MCF 10A (cell line): ENCODE data around the gene GPR137. TPM values are rescaled to one million over a fixed set of nuclear protein-coding genes. Genes with fewer than 3 reads are reported as not detected.

Source experiments
- Bru-seq: library from RNA; stranded (reverse); fragments of 400-500 nt; gene quantifications from one replicate; lab custom pipeline; 2021; lab: Mats Ljungman, UMichigan
- BruChase-seq, 2 experiments: library from RNA; stranded (reverse); fragments of 400-500 nt; gene quantifications; one replicate each; lab custom pipeline; 2021; lab: Mats Ljungman, UMichigan
- BruUV-seq: library from RNA; stranded (reverse); fragments of 400-500 nt; replicated peaks from 2 replicates; lab custom pipeline; 2021; lab: Mats Ljungman, UMichigan
- CTCF ChIA-PET: fragments of 300-600 bp; sonication (Branson Sonifier 250); formaldehyde crosslinking; extraction: SDS; loops from one replicate; lab custom pipeline; 2021; ENCODE audit warnings: antibody characterized with exemption, inconsistent platforms; lab: Yijun Ruan, JAX
- POLR2A ChIA-PET: fragments of 300-600, 350-650 bp; sonication (Branson Sonifier 250); formaldehyde crosslinking; extraction: SDS; loops from one replicate; lab custom pipeline; 2020; ENCODE audit warnings: antibody characterized with exemption, inconsistent platforms; lab: Yijun Ruan, JAX
- DNase-seq: peaks from one replicate; pipeline ENCODE4 v3.0.0-alpha.2; 2018; ENCODE audit not compliant: unreplicated experiment
- H3K27ac Mint-ChIP-seq: one replicate; pipeline ENCODE4 v1.8.0; 2022; ENCODE audit warnings: mild to moderate bottlenecking, low read depth, mixed read lengths; ENCODE audit not compliant: unreplicated experiment
- H3K27me3 Mint-ChIP-seq: one replicate; pipeline ENCODE4 v1.8.0; 2022; ENCODE audit warnings: mixed read lengths; ENCODE audit not compliant: insufficient read depth, unreplicated experiment
- H3K36me3 Mint-ChIP-seq: one replicate; pipeline ENCODE4 v1.8.0; 2022; ENCODE audit warnings: mild to moderate bottlenecking, moderate library complexity, mixed read lengths; ENCODE audit not compliant: insufficient read depth, unreplicated experiment
- H3K4me1 Mint-ChIP-seq: one replicate; pipeline ENCODE4 v1.8.0; 2022; ENCODE audit warnings: mixed read lengths; ENCODE audit not compliant: insufficient read depth, unreplicated experiment
- H3K4me3 Mint-ChIP-seq: one replicate; pipeline ENCODE4 v1.8.0; 2022; ENCODE audit warnings: mild to moderate bottlenecking, moderate library complexity, mixed read lengths; ENCODE audit not compliant: unreplicated experiment
- H3K9me3 Mint-ChIP-seq: one replicate; pipeline ENCODE4 v1.8.0; 2022; ENCODE audit warnings: mixed read lengths; ENCODE audit not compliant: unreplicated experiment
- CTCF ChIP-seq: fragments of 200-600 bp; IDR thresholded peaks from one replicate; pipeline ENCODE4 v1.8.0; 2022; ENCODE audit warnings: antibody characterized with exemption, mild to moderate bottlenecking; ENCODE audit not compliant: unreplicated experiment
- intact Hi-C: fragments of 100-400 bp; cut with micrococcal nuclease; formaldehyde crosslinking; loops from 2 replicates; pipeline ENCODE4 v1.14.1; 2022
- long read RNA-seq: library from polyadenylated mRNA; stranded (forward); transcript quantifications from one replicate; pipeline ENCODE4 v2.0.0, GENCODE V29; 2022
- total RNA-seq: library from RNA; stranded (reverse); gene quantifications from 2 replicates; pipeline ENCODE4 v1.2.3, GENCODE V29; 2022

GPR137 gene
- total RNA-seq (36.0 and 49.5 TPM in 2 replicates), Bru-seq, nascent RNA (percentile 33 among the genes with signal in this experiment), BruChase-seq, experiment 1, labeled RNA remaining after a 6-hour chase (percentile 72 among the genes with signal in this experiment), BruChase-seq, experiment 2, labeled RNA remaining after a 2-hour chase (percentile 56 among the genes with signal in this experiment)
- long read RNA-seq, transcript GPR137-204 (7 exons, 1,596 nt) = major isoform, 5 of 45 reads
- long read RNA-seq, partial matches to known transcripts = 8 of 45 reads
- long read RNA-seq, other reads (novel, unspliced or antisense) = 31 of 45 reads

DNA sequence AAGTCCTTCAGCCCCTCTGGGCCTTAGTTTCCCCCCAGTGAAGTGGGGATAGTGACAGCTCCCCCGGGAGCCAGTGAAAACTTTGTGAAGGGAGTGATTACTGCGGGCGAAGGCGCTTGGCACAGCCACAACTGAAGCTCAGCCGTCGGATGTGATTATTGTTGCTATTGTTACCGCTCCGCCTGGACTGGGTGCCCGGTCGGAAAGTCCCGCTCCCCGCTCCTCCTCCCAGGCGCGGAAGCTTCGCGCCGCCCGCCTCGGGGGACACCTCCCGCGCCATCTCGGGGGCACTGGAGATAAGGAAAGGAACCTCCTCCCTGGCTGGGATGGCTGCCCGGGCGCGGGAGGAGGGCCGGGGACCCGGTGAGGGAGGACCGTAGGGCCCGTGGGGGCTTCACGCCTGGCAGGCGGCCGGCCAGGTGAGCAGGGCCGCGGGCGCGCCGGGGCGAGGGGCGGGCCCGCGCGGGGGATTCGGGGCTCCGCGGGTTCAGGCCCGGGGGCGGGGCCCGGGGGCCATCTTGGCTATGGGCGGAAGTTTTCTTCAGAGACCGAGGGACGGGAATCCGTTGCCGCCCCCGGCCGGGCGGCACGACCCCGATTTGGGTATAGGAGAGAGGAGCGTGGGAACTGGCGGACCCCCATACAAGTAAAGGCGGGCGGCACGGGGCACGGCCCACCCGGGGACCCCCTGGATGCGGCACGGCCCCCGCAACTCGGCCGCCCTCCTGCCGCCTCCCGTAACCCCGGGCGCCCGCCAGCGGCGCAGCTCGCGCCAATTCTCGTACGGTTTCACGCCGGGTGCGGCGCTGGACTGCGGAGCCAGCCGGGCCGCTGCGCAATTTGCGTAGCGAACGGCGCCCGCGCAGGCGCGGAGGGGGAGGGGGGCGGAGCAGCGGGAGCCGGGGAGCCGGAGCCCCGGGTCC lies at the start of gene GPR137:
TSS of gene GPR137 (plus strand) at position 887 of the 923 bp plus-strand sequence. CDS start 677 bp downstream, outside the sequence.
- TF ChIP-seq CTCF = no peak
- H3K4me1 Mint-ChIP-seq = peaks cover 10% of the 10 kb centered on the region
- intact Hi-C loops = loop anchor here (5.0 kb wide), 2 partner anchors 33 to 98 kb away; partner anchors contain the start of genes PLCB3 and STIP1
- BruUV-seq = TSS peak; percentile 77
- no peaks in the 10 kb centered on the region for H3K27me3 Mint-ChIP-seq
- H3K27ac Mint-ChIP-seq = peak within 1 kb of the TSS; percentile 84
- H3K36me3 Mint-ChIP-seq = peaks cover 32% of the 10 kb centered on the region
- DNase-seq = peak; percentile 65
- peak within 1 kb of the TSS; percentile 76 for H3K4me3 Mint-ChIP-seq
- H3K9me3 Mint-ChIP-seq = no peaks in the 10 kb centered on the region
- POLR2A ChIA-PET = interaction anchor here (0.5 to 8.2 kb wide), 19 partner anchors 8 to 492 kb away, joined by 3 to 125 read pairs (median 4); partner anchors contain the start of genes CATSPERZ, ESRRA, FKBP2 and NUDT22
- CTCF ChIA-PET = interaction anchor here (0.5 to 9.9 kb wide), 4 partner anchors 13 to 138 kb away, joined by 3 to 96 read pairs (median 4); partner anchors contain the start of gene CATSPERZ

- peak overlapping the region; percentile 58 for H3K27ac Mint-ChIP-seq
- DNase-seq = no peak
- no peak overlapping the region for H3K4me3 Mint-ChIP-seq
- intact Hi-C loops = no loop called here
- POLR2A ChIA-PET = no interaction called here
- no peak for TF ChIP-seq CTCF
- H3K4me1 Mint-ChIP-seq = peaks cover 17% of the 10 kb centered on the region
- peaks cover 36% of the 10 kb centered on the region for H3K36me3 Mint-ChIP-seq
- no peaks in the 10 kb centered on the region for H3K27me3 Mint-ChIP-seq
- BruUV-seq = no TSS peak
- CTCF ChIA-PET = interaction anchor here (0.5 to 1.8 kb wide), 3 partner anchors 12 to 33 kb away, joined by 3 to 6 read pairs (median 3); no protein-coding TSS in a partner anchor
- no peaks in the 10 kb centered on the region for H3K9me3 Mint-ChIP-seq
Observed at GRCh38 chr11:64237484-64237951, 48.1 kb upstream of the GPR137 start.

DNA sequence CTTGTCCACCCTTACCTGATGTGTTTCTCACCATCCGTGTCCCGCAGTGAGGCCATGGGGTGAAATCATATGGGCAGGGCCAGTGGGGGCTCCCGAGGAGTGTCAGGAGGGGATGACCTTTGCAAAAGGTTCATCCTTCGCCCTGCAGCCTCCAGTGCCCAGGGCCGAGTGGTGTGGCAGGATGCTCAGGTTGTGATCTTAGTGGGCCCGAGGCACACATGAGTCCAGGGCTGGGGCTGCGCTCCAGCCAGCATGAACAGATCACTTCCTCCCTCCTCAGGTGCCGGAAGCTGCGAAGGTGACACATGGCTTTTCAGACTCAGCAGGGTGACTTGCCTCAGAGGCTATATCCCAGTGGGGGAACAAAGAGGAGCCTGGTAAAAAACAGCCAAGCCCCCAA lies 47.6 kb upstream of the GPR137 start:
- Mint-ChIP-seq H3K4me3 (no peak overlapping the region), H3K27me3 (no peaks in the 10 kb centered on the region), H3K4me1 (peaks cover 15% of the 10 kb centered on the region), H3K36me3 (peaks cover 41% of the 10 kb centered on the region), H3K9me3 (no peaks in the 10 kb centered on the region), H3K27ac (no peak overlapping the region)
- ChIA-PET CTCF (interaction anchor here (1.4 to 1.8 kb wide), 2 partner anchors 13 to 33 kb away, joined by 5 to 6 read pairs; partner anchors contain the start of gene PLCB3), POLR2A (interaction anchor here (0.7 to 10.8 kb wide), 3 partner anchors 9 to 32 kb away, joined by 3 to 122 read pairs (median 73); partner anchors contain the start of genes DNAJC4, NUDT22, PPP1R14B and TRPT1)
- no peak for TF ChIP-seq CTCF
- no TSS peak for BruUV-seq
- DNase-seq = no peak
- intact Hi-C loops = no loop called here
